NB4 (cell line): Measurements from ENCODE around the gene TOMM6.

ENCODE experiments used
- CTCF ChIP-seq: IDR thresholded peaks from one replicate; pipeline ENCODE4 v1.5.1; 2012; ENCODE audit warnings: low read depth, low read length
- MAX ChIP-seq: IDR thresholded peaks from 2 replicates; pipeline ENCODE4 v1.6.1; 2011; ENCODE audit warnings: low read depth, low read length
- MYC ChIP-seq: IDR thresholded peaks from 2 replicates; pipeline ENCODE4 v1.6.1; 2011; ENCODE audit warnings: low read depth, low read length

- TF ChIP-seq CTCF = peak; percentile 46
- no peak for TF ChIP-seq MYC
- no peak; the same call in 1 of the 2 replicates for TF ChIP-seq MAX
Measured at GRCh38 chr6:41786451-41787218, 859 bp upstream of the TOMM6 start.
